AG20443 (cell line): Measurements from ENCODE around the gene FGD2.
"Not testable (repeated sequence)": the region's sequence is repeated elsewhere in the genome, so short reads cannot be mapped to it uniquely, and the experiment has no call there.

ENCODE experiments used
- DNase-seq: peaks from one replicate; pipeline ENCODE4 v3.0.0; 2012; ENCODE audit warnings: low spot score, mixed read lengths

The FGD2 gene

GRCh38 chr6:37058984-37059343 lies 53.5 kb downstream of the FGD2 start:
- DNase-seq, result not testable (repeated sequence)

- DNase-seq, result peak; percentile 94
Measured at GRCh38 chr6:37059344-37060194, 54.1 kb downstream of the FGD2 start.

- DNase-seq, result no peak
Measured at GRCh38 chr6:37060195-37060559, 54.7 kb downstream of the FGD2 start.

- no peak for DNase-seq
Measured at GRCh38 chr6:37061157-37061804, 55.8 kb downstream of the FGD2 start.

- no peak for DNase-seq
Measured at GRCh38 chr6:37062424-37062823, 57.0 kb downstream of the FGD2 start.

GRCh38 chr6:37068356-37069270 lies 63.2 kb downstream of the FGD2 start:
- no peak for DNase-seq

- no peak for DNase-seq
Measured at GRCh38 chr6:37069639-37070038, 64.2 kb downstream of the FGD2 start.

- no peak for DNase-seq
Measured at GRCh38 chr6:37072526-37072925, 67.1 kb downstream of the FGD2 start.

- DNase-seq, result peak; percentile 33
Measured at GRCh38 chr6:37074053-37074827, 68.8 kb downstream of the FGD2 start.

GRCh38 chr6:37077191-37077904 lies 71.9 kb downstream of the FGD2 start:
- no peak for DNase-seq

- DNase-seq, result peak; percentile 98
Measured at GRCh38 chr6:37077905-37078296, 72.4 kb downstream of the FGD2 start.
